Kidney (tissue), 14 donors: ENCODE data around the gene GFOD1. TPM values are rescaled to one million over a fixed set of nuclear protein-coding genes. Genes with fewer than 3 reads are reported as not detected.

Experiments used
- DNase-seq, 5 donors: peaks; one replicate each; pipeline ENCODE4 v3.0.0-alpha.2; 2013 to 2020
- FAIRE-seq: peaks from 2 replicates; lab custom pipeline; 2012; peaks lifted over from hg19 to GRCh38; lab: Jason Lieb, UNC
- H3K27ac ChIP-seq, 2 donors: one replicate each; pipeline ENCODE4 v1.7.0; 2013; ENCODE audit warnings: low read depth in 2 of 2, low read length in 2 of 2, inconsistent platforms in 1 of 2
- H3K27me3 ChIP-seq: one replicate; pipeline ENCODE4 v1.7.1; 2013; ENCODE audit warnings: low read length, inconsistent platforms; ENCODE audit not compliant: control insufficient read depth, insufficient read depth
- H3K36me3 ChIP-seq, 3 donors: one replicate each; pipeline versions ENCODE4 v1.7.0 to v1.7.1; 2013; ENCODE audit warnings: low read length in 3 of 3, control low read depth in 1 of 3, inconsistent platforms in 1 of 3; ENCODE audit not compliant: insufficient read depth in 3 of 3, control insufficient read depth in 2 of 3
- H3K4me1 ChIP-seq, 3 donors: one replicate each; pipeline versions ENCODE4 v1.7.0 to v1.7.1; 2013; ENCODE audit warnings: low read length in 3 of 3, inconsistent platforms in 1 of 3, low read depth in 1 of 3; ENCODE audit not compliant: control insufficient read depth in 2 of 3, insufficient read depth in 2 of 3
- H3K4me3 ChIP-seq, 3 donors: one replicate each; pipeline versions ENCODE4 v1.7.0 to v1.8.1; 2013; ENCODE audit warnings: low read length in 3 of 3, control low read depth in 1 of 3, inconsistent platforms in 1 of 3
- H3K9ac ChIP-seq, 3 donors: one replicate each; pipeline versions ENCODE4 v1.7.0 to v1.7.1; 2013; ENCODE audit warnings: low read length in 3 of 3, control low read depth in 1 of 3, inconsistent platforms in 1 of 3
- H3K9me3 ChIP-seq, 3 donors: one replicate each; pipeline versions ENCODE4 v1.7.0 to v1.7.1; 2013; ENCODE audit warnings: low read length in 3 of 3, control low read depth in 1 of 3, inconsistent platforms in 1 of 3; ENCODE audit not compliant: control insufficient read depth in 2 of 3, insufficient read depth in 1 of 3
- CTCF ChIP-seq: IDR thresholded peaks from 3 replicates; pipeline ENCODE4 v1.5.1; 2012; ENCODE audit warnings: mild to moderate bottlenecking, moderate library complexity, borderline replicate concordance; ENCODE audit not compliant: insufficient read depth; ENCODE audit errors: extremely low read depth
- intact Hi-C: fragments of 100-400 bp; cut with DNase I; formaldehyde crosslinking; loops from one replicate; pipeline ENCODE4 v1.11.1; 2022
- polyA plus RNA-seq: library from polyadenylated mRNA; stranded (reverse); fragments of 350-450 nt; fragmentation: Illumina TruSeq; extraction: RNeasy Lipid Tissue Mini Kit (QIAGEN cat#74804); gene quantifications from one replicate; pipeline ENCODE4 v1.2.3, GENCODE V29; 2014; ENCODE audit warnings: low read depth, low replicate concordance; ENCODE audit not compliant: insufficient read depth
- total RNA-seq: library from RNA; stranded (reverse); fragmentation: NEBNext Ultra II Directional; extraction: Animal tissue kit (Norgen Biotek cat#: 25700); gene quantifications from one replicate; pipeline ENCODE4 v1.2.1, GENCODE V29; 2021
- donor health status: control.
- donor health status: control.
- donor health status: control.
- donor health status: control.
- donor health status: control.
- donor health status: DM: yes; HTN: yes; CAD: no.
- donor health status: Normal renal cell carcinoma (clear cell type).

Gene GFOD1
- total and polyA plus RNA-seq, 2 donors from 2014 or later = 2.1 to 14.6 TPM

DNA sequence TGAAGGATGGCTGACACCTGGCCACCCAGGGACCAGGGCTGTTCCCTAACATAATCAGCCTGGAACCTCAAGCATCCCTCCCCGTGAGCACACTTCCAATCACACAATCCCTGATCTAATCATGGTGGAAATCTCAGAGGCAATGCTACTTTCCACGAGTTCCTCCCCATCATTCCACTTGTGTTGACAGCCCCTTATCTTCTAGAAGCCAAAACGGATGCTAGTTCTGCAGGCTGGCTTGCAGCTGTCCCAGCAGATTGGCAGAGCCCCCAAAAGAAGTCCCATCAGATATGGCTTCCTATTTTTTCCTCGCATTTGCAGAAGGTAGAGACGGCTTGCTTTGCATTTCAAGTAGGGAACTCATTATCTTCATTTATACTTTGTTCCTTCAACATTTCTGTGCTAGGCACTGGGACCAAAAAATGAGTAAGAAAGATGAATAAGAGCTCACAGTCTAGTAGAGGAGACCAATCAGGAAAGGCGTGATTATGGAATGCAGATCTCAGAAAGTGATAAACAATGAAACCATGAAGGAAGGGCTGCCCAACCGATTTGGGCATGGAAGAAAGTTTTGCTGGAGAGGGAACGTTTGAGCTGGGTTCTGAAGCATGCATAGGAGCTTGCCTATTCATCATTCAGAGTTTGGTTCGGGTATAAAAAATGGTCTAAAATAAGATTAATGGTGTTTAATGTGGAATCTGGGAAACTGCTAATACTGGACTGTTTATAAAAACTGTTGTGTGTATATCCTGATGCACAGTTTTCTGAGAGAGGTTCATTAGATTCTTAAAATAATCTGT is 114.5 kb downstream of the GFOD1 start:
- intact Hi-C loops = no loop called here
- no peak overlapping the region for H3K27ac ChIP-seq
- no peak for TF ChIP-seq CTCF

DNA sequence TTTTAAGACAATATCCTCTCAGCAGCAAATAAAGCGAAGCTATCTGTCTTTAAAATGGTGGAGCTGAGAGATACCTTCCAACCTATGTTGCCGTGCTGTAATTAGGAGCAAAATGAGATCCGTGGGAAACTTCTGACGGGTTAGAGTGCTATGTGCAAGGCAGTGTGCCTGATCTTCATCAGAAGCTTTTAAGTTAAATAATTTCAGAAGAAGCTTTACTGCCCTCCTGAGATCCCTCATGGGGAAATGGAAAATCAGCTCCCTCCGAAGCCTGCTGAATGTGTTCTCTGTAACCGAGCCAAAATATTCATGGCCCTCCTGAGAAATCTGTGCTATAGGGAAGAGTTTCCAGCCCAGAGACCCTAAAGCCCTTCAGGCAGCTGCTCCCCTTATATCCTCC is 115.3 kb downstream of the GFOD1 start:
- H3K4me1 ChIP-seq = no peaks in the 10 kb centered on the region
- intact Hi-C loops = no loop called here
- no peak for TF ChIP-seq CTCF
- H3K9ac ChIP-seq = no peak overlapping the region
- H3K27me3 ChIP-seq = no peaks in the 10 kb centered on the region
- no peak overlapping the region for H3K27ac ChIP-seq
- FAIRE-seq = no peak
- no peaks in the 10 kb centered on the region for H3K36me3 ChIP-seq
- H3K4me3 ChIP-seq = no peak overlapping the region
- peak in 1 of 5 donors; percentile 34 for DNase-seq
- no peaks in the 10 kb centered on the region for H3K9me3 ChIP-seq

More for the DNA sequence above, 114.5 kb downstream of the GFOD1 start:
- Histone ChIP-seq H3K27me3 (no peaks in the 10 kb centered on the region), H3K4me1 (no peaks in the 10 kb centered on the region), H3K36me3 (no peaks in the 10 kb centered on the region), H3K9me3 (no peaks in the 10 kb centered on the region), H3K9ac (no peak overlapping the region), H3K4me3 (no peak overlapping the region)
- FAIRE-seq = no peak
- DNase-seq = no peak

DNA sequence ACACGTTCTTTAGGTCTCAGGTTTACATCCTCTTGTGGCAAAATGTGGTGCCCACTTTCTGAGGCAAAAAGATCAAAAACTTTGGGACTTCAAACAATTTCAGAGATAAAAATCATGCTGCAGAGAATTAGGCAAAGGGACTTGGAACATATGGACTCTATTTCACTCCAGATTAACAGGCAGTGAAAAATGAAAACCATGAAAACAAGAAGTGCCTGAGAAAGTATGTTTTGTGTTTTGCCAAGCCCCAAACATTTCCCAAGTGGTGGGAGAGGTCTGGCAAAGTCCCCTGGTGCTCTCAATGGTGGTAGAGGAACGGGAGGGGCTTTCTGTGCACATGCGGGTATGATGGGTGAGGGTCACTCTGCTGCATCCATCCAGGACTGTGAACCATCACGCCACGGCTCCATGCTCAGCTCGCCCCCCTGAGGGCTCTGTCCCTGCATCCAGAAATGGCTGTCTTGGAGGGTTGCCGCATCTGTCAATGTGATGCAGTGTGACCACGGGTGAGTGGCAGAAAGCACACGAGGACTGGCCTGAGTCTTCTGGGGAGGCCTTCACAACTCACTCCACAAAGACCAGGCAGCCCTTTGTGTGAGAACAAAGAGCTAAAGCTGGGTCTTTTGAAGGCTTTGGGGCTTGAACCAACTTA is 115.9 kb downstream of the GFOD1 start:
- no peak for DNase-seq
- H3K27me3 ChIP-seq = no peaks in the 10 kb centered on the region
- intact Hi-C loops = no loop called here
- no peaks in the 10 kb centered on the region for H3K36me3 ChIP-seq
- H3K27ac ChIP-seq = no peak overlapping the region
- no peak for FAIRE-seq
- no peak overlapping the region for H3K9ac ChIP-seq
- H3K9me3 ChIP-seq = no peaks in the 10 kb centered on the region
- no peak for TF ChIP-seq CTCF
- H3K4me1 ChIP-seq = no peaks in the 10 kb centered on the region
- no peak overlapping the region for H3K4me3 ChIP-seq
